ENCODE data around the gene PEX26. TPM values are rescaled to one million over a fixed set of nuclear protein-coding genes. Genes with fewer than 3 reads are reported as not detected.
A peak's percentile ranks its signal among the peaks of the same experiment; 100 is the strongest.
"Not testable (repeated sequence)": the region's sequence is repeated elsewhere in the genome, so short reads cannot be mapped to it uniquely, and the experiment has no call there.

PEX26 gene
- 14.7 TPM for polyA plus RNA-seq (ENCODE audit: insufficient read length)

DNA sequence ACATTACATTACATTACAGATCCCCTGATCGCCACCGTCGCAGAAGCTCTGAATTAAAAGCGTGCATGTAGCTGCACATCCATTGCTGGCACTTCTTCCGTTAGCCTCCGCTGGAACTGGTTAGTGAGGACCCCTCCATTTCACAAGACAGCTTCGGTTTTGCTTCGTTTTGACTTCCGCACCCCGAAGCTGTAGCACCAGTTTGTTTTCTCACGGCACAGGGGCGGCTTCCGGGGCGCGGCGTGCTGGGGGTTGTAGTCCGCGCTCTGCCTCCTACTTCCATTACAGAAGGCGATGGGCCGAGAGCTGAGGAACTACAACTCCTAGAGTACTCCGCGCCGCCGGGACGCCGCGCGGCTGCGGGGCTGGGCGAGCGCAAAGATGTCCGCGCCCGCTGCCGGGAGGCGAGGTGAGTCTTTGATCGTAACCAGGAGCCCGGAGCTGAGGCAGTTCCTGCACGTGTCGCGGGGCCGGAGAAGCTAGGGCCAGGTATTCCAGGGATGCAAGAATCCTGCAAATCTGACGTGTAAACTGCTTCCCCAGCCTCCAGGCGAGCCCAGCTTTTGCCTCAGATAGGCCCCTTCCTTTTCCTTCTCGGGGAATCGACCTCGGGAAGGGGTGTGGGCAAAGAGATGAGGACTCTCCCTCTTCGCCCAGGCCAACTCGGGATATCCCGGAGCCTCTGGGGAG lies at the start of gene PEX26:
Gene PEX26, plus strand, starts transcription at position 352 of the 690 bp plus-strand sequence. CDS start 387 bp downstream, outside the sequence.
- DNase-seq (ENCODE audit: low read depth), result peak; percentile 85

DNA sequence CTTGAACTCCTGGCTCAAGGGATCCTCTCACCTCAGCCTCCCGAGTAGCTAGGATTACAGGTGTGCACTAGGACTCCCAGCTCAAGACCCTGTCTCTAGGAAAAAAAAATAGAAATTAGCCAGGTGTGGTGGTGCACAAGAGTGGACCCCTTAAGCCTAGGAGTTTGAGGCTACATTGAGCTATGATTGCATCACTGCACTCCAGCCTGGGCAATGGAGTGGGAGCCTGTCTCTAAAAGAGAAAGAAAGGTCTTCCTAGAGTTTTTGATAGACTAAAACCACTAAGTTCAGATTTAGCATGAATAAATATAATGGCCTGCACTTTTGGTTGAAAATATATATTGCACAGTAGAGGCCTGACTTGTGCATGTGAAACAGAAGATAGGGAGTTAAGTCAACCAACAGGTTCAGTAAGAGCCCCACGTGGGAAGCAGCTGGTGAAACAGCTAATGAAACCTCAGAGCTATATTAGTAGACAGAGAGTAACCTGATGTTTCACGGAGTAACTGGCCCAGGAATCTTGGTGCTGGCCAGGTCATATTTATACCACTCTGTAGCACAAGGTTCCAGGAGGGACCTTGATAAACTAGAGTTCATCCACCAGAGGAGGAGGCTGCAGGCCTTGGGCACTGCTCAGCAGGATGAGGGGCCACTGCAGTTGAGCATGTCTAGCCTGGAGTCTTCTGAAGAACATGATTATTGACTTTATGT lies 48.8 kb upstream of the PEX26 start:
- no peak for DNase-seq (ENCODE audit: low read depth)

DNA sequence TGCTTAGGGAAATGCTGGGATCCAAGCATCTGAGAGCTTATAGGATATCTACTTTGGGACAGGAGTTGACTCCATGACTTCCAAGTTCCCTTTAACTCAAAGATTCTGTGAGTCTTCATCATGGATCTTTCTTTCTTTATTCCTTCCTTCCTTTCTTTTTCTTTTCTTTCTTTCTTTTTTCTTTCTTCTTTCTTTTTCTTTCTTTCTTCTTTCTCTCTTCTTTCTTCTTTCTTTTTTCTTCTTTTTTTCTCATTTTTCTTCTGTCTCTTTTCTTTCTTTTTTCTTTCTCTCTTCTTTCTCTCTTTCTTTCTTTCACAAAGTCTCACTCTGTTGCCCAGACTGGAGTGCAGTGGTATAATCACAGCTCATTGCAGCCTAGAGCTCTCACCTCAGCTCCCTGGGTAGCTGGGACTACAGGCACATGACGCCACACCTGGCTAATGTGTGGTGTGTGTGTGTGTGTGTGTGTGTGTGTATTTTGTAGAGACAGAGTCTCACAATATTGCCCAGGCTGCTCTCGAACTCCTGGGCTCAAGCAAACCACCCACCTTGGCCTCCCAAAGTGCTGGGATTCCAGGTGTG lies 48.0 kb upstream of the PEX26 start:
- no peak for DNase-seq (ENCODE audit: low read depth)

DNA sequence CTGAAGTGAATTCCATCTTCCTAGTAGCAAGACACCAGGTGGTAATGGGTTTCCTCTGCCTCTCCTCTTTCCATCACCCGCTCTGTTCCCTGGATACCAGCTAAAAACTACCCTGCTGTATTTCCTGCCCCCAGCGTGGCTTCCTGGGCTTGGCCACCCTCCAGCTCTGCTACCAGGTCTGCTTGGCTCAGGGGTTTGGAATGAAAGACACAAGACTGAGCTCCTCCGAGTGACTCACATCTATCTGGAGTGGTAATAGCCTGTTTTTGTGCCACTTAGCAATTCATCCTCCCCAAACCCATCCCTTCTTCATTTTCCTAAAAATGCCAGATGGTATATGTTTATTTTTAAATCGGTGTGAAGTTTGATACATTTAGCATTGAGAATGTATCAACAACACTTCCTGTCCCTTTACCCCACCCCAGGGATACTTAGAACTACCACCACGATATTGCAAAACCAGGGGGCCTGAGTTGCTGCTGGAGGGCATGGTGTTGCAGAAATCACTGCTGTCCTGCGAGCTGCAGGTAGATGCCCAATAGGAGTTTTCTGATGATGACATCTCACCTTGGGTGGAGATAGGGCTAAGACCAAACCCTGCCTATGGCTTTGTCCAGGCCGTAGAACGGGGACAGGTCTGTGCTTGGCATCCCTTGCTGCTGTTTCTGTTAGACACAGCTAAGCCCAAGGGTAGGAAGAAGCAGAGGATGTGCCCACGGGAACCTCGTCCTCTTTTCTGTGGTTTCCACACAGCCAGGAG lies 45.9 kb upstream of the PEX26 start:
- no peak for DNase-seq (ENCODE audit: low read depth)

DNA sequence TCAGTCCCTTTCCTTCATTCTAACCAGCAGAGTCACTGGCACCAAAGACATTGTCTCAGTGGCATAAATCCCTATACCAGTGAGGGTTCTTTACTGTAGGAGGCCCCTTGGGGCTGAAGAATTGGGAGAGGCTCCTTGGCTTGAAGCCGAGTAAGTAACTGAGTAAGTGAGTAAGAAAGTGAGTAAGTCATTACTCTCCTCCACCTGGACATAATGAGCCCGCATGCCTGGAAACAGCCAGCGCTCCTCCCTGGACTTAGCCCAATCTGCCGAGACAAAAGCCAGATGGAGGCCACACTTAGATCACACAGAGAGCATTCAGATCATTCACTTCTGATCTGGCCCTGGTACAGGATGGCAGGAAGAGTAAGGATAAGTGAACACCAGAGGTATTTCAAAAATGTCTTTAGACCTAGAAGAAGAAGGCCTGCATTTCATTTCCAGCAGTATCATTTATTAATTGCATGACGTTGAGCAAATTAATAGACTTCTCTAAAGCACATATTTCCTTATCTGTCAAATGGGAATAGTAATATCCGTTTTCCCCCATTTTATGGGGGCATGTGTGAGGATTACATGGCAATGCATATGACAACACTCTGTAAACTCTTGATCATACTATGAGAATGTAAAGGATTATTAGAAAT lies 45.2 kb upstream of the PEX26 start:
- DNase-seq (ENCODE audit: low read depth), result no peak

DNA sequence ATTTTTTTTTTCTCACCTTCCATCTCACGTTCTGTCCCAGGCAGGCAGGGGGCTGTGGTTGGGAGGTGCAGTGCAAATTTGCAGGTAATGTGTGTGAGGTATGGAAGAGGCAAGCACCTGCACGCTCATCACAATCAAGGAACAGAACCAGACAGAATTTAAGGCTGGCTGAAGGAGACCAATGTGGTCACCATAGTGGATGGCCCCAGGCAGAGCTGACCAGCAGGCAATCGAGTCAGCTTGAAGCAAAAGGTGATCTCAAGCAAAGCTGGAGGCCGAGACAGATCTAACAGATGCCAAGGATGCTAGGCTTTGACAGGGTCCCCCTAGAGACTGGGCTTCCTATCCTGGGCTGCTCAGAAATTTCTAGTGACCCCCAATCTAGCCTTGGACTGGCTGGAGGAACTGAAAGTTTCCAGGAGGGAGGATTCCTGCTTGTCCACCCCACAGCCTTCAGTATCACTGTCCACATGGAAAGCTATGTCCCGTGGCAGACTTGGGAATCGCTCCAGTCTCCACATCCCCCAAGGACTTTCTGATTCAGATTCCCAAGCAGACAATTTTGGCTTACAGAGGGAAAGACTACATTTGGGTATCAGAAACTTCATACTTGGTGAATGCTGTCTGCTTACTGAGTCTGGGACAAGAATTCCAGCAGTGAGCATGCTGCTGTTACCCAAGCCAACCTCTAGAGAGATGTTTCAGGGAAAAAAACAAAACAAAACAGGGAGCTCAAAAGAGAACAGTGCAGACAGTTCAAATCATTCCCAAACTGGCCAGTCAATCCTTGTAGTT lies 44.4 kb upstream of the PEX26 start:
- DNase-seq (ENCODE audit: low read depth), result no peak

DNA sequence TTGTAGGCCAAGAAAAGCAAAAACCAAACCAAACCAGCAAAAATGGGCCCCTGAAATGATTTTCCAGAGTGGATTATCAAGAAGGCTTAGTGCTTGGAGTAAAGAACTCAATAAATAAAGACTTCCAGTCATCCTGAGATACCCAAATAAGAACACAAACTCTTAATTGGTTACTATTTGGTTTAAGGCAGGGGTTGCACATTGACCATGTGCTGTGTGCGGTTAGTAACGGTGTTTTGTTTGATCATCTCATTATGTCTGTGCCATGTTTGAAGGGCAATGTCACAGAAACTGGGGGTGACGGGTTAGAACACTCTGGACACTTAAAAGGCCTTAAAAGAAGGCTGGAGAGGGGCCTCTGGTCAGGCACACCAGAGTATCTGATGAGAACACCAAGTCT lies 43.7 kb upstream of the PEX26 start:
- DNase-seq (ENCODE audit: low read depth), result no peak

DNA sequence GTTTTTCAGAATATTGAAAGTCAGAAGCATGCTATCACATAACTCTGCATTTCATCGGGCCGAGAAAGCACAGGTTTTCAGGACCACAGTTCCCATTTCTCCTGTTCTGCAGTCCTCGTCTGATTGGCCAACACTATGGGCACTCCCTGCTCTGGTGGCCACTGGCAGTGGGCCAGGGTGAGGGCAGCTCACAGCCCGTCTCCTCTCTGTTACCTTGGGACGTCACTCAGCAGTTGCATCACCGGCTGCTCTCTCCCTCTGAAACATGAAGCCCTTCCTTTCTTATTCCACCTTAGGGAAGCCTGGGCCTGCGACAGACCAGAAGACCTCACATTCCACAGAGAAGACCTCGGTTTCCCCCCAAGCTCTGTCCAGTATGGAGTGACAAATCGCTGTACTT lies 42.0 kb upstream of the PEX26 start:
- no peak for DNase-seq (ENCODE audit: low read depth)

DNA sequence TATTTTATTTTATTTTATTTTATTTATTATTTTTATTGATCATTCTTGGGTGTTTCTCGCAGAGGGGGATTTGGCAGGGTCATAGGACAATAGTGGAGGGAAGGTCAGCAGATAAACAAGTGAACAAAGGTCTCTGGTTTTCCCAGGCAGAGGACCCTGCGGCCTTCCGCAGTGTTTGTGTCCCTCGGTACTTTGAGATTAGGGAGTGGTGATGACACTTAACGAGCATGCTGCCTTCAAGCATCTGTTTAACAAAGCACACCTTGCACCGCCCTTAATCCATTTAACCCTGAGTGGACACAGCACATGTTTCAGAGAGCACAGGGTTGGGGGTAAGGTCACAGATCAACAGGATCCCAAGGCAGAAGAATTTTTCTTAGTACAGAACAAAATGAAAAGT lies 36.9 kb upstream of the PEX26 start:
- not testable (repeated sequence) for DNase-seq (ENCODE audit: low read depth)

DNA sequence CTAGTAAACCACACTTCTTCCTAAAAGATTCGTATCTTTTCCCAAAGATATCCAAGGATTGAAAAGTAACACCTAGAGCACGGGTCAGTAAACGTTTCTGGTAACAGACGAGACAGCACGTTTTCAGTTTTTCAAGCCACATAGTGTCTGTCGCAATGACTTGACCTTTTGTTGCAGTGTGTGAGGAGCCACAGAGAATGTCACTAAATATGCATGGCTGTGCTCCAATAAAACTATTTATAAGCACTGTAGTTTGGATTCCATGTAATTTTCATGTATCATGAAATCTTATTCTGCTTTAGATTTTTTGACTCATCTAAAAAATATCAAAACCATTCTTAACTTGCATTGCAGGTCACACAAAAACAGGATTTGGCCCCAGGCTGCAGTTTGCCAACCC lies 35.1 kb upstream of the PEX26 start:
- no peak for DNase-seq (ENCODE audit: low read depth)

DNA sequence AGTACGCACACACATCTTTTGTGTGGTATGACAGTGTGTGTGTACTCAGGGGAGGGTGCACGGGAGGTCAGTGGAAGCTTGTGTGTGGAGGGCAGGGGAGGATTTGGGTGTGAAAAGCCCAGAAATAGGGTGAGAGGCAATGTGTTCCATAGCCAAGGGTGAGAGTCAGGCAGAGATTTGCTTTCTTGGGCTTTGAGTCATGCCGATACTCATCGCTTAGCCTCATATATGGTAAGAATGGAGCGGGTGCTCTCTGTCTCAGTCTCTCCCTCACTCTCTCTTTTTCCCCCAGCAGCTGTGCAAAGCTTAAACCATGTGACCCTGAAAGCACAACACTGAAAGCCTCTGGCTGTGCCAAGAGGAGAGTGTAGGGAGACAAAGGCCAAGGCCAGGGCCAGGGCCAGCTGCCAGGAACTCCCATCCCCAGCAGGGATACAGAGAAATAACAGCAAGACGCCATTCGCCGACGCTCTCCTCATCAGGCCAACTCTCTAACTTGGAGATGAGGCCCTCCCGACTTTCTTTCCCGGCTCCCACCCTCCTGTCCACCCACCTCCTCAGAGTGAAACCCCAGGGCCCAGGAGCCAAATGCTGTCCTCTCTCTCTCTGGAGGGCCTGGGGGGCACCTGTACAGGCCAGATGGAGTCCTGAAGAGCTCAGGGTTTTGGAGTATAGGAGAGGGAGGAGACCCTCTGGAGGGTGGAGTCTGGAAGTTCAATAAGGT lies 33.1 kb upstream of the PEX26 start:
- DNase-seq (ENCODE audit: low read depth), result no peak

DNA sequence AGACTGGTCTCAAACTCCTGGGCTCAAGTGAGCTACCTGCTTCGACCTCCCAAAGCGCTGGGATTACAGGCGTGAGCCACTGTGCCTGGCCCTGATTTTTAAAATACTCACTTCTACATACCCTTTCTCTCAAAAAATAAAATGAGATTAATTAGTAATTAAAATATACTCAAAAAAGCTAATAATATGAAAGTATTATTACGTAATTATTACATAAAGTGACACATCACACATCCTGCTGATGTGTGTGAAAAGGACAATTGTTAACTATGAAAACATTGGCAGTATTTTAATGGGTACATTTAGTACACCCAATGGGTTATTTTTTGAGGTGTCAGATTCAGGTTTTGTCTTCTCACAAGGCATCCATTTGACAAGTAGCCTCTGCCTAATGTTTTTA lies 32.0 kb upstream of the PEX26 start:
- DNase-seq (ENCODE audit: low read depth), result no peak

DNA sequence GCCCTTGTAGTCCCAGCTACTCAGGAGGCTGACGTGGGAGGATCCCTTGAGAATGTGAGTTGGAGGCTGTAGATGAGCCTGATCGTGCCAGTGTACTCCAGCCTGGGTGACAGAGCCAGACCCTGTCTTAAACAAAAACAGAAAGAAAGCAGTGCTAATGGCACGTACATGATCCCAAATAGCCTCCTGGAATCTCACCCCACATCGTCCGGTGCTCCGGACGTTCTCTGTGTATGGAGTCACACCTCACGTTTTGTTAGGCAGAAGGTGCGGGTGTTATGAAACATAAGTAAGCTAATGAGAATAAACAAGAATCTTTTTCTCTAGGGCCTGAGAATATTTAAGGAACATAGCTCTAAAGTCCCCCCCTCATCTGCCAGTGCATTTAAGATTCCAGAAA lies 29.7 kb upstream of the PEX26 start:
- DNase-seq (ENCODE audit: low read depth), result no peak

DNA sequence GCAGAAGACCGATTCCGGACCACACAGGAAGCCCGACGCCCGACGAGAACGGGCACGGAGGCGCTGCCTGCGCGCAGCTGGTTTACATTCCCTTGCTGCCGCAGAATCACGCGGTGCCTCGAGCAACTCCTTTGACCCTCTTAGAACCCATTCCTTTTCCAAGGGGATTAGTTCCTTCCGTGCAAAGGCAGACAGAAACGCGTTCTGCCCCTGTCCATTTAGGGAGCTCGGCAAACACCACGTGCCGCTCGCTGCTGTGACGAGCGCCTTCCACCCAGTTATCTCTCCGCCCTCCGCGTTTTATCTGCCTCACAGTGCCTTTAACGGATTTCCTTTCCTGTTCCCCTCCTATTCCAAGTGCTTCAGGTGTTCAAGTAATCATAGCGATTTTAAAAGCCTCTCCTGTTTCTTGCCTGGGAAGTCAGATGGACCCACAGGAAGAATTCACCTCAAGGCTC lies 29.3 kb upstream of the PEX26 start:
- no peak for DNase-seq (ENCODE audit: low read depth)

DNA sequence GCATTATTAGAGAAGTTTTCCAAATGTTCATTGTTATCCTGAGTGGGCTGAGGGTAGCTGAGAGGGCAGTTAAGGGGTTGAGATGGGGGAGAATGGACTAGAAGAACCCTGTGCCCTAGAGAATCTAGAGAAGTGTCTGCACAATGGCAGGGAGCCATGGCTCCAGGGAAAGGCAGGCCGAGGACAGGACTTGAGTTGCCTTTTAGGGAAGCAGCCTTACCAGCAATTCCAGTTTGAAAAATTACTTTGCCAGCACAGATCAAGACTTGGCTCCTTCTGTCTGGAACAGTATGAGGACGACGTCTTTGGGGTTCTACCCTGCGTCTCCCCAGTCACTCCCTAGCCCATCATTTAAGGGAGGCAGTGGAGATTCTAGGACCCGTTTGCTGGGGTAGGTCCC lies 27.7 kb upstream of the PEX26 start:
- no peak for DNase-seq (ENCODE audit: low read depth)

DNA sequence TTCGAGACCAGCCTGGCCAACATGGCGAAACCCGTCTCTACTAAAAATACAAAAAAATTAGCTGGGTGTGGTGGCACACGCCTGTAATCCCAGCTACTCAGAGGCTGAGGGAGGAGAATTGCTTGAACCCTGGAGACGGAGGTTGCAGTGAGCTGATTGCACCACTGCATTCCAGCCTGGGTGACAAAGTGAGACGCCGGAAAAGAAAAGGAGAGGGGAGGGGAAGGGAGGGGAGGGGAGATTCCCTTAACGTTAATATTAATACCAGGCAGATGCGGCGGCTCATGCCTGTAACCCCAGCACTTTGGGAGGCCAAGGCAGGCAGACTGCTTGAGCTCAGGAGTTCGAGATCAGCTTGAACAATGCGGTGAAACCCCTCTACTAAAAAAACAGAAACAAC lies 26.7 kb upstream of the PEX26 start:
- DNase-seq (ENCODE audit: low read depth), result not testable (repeated sequence)

DNA sequence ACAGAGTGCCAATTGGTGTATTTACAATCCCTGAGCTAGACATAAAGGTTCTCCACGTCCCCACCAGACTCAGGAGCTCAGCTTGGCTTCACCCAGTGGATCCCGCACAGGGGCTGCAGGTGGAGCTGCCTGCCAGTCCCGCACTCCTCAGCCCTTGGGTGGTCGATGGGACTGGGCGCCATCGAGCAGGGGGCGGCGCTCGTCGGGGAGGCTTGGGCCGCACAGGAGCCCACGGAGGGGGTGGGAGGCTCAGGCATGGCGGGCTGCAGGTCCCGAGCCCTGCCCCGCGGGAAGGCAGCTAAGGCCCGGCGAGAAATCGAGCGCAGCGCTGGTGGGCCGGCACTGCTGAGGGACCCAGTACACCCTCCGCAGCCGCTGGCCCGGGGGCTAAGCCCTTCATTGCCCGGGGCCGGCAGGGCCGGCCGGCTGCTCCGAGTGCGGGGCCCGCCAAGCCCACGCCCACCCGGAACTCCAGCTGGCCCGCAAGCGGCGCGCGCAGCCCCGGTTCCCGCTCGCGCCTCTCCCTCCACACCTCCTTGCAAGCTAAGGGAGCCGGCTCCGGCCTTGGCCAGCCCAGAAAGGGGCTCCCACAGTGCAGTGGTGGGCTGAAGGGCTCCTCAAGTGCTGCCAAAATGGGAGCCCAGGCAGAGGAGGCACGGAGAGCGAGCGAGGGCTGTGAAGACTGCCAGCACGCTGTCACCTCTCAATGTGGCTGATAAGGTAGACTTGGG lies 24.4 kb upstream of the PEX26 start:
- not testable (repeated sequence) for DNase-seq (ENCODE audit: low read depth)

DNA sequence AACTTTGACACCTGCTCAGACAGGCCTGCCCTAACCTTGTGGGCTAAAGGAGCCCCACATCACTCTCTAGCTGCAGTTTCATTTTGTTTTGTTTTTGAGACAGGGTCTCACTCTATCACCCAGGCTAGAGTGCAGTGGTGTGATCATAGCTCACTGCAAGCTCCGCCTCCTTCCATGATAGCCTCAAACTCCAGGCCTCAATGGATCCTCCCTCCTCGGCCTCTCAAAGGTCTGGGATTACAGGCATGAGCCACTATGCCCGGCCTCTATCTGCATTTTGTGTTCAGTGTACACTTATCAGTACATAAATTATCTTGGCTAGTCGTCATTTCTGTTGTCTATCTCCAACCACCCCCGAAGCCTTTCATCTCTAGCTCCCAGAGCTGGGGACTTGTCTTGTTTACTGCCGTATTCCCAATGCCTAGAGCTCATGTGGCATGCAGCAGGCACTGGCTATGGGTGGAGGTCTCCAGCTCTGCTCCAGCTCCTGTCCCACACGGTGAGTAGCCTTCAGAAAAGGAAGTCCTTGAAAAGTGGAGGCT lies 22.1 kb upstream of the PEX26 start:
- no peak for DNase-seq (ENCODE audit: low read depth)

DNA sequence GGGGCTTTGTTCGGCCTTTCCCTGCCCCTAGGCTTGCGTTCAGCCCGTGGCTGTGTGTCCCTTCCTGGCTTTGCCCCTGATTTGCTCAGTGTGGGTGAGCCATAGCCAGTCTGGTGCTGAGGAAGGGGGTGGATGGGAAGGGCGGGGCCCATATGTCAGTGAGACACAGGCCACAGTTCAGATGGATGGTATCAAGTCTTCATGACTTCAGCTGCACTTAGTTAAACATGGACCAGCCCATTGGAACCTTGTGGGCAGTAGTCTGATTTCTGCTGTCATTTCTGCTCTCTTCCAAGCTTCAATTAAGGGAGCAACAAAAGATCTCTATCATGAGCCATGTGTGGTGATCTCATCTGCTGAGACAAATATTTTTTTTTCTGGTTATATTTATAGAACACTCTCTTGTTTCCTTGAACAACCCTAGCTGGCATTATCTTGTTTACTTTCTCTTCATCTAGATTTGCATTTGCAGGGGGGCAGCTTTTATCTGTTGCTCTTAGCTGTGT lies 21.6 kb upstream of the PEX26 start:
- no peak for DNase-seq (ENCODE audit: low read depth)

All from forelimb muscle (tissue), 1 donor.